ENCODE results near the gene PPEF1. TPM values are rescaled to one million over a fixed set of nuclear protein-coding genes. Genes with fewer than 3 reads are reported as not detected.

The PPEF1 gene
- total and polyA plus RNA-seq, 2 experiments from 2014 or later: 0.76 TPM; not detected in 1

DNA sequence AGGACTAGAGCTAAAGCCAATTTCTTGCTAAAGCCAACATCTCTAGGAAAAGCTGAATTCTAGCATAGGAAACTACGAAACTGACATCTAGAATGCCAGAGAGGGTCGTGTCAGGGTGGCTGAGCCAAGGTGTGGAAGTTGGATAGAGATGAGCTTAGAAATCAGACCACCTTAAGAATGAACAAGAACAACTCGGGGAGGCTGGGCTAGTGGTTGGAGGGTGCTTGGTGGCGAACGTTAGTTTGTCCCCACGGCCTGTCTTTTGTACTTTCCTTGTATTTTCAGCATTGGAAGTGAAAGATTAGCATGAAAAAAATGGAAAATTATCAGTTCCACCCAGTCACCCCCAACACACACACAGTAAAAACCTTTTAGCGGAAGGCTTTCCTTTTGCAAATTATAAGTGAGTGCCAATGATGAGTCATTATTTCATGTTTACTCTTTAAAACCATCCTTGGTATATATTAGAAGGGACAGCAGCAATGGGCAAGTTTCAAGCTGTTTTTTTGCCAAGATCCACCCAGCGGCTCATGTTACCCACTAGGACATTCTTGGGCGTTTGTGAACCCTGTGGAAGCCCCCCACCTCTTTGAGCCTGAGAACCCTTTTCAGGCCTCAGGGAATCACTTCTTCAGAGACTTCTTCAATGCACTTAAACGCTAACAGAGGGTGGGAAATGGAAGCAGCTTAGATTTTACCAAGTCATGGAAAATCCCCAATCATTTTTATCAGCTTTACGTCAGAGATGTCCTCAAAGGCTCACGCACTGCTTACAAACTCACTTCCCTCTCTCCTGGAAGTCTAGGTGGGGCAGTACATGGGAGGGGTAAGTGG, 4.9 kb upstream of the PPEF1 start (continued):
- no peak for TF ChIP-seq ZNF462 (CRISPR knock-in tag; IDR thresholded peaks at IDR 0.05)
- TF ChIP-seq POLR2AphosphoS5 (IDR thresholded peaks at IDR 0.05; ENCODE audit: low read depth): no peak
- TF ChIP-seq, protein P1, sequence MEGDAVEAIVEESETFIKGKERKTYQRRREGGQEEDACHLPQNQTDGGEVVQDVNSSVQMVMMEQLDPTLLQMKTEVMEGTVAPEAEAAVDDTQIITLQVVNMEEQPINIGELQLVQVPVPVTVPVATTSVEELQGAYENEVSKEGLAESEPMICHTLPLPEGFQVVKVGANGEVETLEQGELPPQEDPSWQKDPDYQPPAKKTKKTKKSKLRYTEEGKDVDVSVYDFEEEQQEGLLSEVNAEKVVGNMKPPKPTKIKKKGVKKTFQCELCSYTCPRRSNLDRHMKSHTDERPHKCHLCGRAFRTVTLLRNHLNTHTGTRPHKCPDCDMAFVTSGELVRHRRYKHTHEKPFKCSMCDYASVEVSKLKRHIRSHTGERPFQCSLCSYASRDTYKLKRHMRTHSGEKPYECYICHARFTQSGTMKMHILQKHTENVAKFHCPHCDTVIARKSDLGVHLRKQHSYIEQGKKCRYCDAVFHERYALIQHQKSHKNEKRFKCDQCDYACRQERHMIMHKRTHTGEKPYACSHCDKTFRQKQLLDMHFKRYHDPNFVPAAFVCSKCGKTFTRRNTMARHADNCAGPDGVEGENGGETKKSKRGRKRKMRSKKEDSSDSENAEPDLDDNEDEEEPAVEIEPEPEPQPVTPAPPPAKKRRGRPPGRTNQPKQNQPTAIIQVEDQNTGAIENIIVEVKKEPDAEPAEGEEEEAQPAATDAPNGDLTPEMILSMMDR (conservative IDR thresholded peaks at IDR 0.05; ENCODE audit: low read depth in 2 of 2): no peak
- TF ChIP-seq STAT1 (IDR thresholded peaks at IDR 0.05; ENCODE audit: unreplicated experiment): no peak
- TF ChIP-seq EZH2phosphoT487 (IDR thresholded peaks at IDR 0.05; ENCODE audit: unreplicated experiment): no peak

DNA sequence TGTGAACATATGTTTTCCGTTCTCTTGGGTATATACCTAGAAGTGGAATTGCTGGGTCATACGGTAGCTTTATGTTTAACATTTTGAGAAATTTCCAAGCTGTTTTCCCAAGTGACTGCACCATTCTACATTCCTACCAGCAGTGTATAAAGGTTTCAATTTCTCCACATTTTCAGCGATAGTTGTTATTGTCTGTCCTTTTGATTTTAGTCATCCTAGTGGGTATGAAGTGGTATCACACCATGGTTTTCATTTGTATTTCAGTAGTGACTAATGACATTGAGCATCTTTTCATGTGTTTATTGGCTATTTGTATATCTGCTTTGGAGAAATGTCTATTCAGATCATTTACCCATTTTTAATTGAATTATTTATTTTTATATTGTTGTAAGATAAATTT, 2.4 kb downstream of the PPEF1 start:
- Mint-ChIP-seq H3K9me3 (no peaks in the 10 kb centered on the region; the same call in 2 of the 3 replicates), H3K27ac (no peak overlapping the region), H3K36me3 (ENCODE audit: low read depth) (no peaks in the 10 kb centered on the region), H3K27me3 (ENCODE audit: insufficient read depth, low read depth, poor library complexity) (no peaks in the 10 kb centered on the region), H3K4me3 (no peak overlapping the region), H3K4me1 (no peaks in the 10 kb centered on the region)
- TF ChIP-seq, protein P1 (conservative IDR thresholded peaks at IDR 0.05; ENCODE audit: low read depth in 2 of 2): peak in 1 of 2 experiments; percentile 26; a peak in 1 of 4 replicates
- TF ChIP-seq, protein P2, sequence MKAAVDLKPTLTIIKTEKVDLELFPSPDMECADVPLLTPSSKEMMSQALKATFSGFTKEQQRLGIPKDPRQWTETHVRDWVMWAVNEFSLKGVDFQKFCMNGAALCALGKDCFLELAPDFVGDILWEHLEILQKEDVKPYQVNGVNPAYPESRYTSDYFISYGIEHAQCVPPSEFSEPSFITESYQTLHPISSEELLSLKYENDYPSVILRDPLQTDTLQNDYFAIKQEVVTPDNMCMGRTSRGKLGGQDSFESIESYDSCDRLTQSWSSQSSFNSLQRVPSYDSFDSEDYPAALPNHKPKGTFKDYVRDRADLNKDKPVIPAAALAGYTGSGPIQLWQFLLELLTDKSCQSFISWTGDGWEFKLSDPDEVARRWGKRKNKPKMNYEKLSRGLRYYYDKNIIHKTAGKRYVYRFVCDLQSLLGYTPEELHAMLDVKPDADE (IDR thresholded peaks at IDR 0.05): no peak
- H3K4me2 ChIP-seq: no peak overlapping the region
- H2AFZ ChIP-seq: no peak overlapping the region
- no peak overlapping the region for H3K27ac ChIP-seq (ENCODE audit: low read depth)
- no peaks in the 10 kb centered on the region for H3K4me1 ChIP-seq (ENCODE audit: insufficient read depth)
- ATAC-seq: no peak
- no peaks in the 10 kb centered on the region for H3K9me2 ChIP-seq (ENCODE audit: insufficient read depth)
- H4K20me1 ChIP-seq (replicated peaks; ENCODE audit: insufficient read depth): no peaks in the 10 kb centered on the region
- H3F3A ChIP-seq (replicated peaks; ENCODE audit: low read depth): no peaks in the 10 kb centered on the region
- no peak for DNase-seq (ENCODE audit: low spot score)
- no peak overlapping the region for H3K4me3 ChIP-seq
- no peaks in the 10 kb centered on the region for H3K27me3 ChIP-seq (ENCODE audit: insufficient read depth)
- H3K79me2 ChIP-seq (replicated peaks; ENCODE audit: insufficient read depth): no peaks in the 10 kb centered on the region
- H3K36me3 ChIP-seq (ENCODE audit: insufficient read depth): no peaks in the 10 kb centered on the region

Data from GM23338 (cell line).